ENCODE results near the gene BAIAP2.

Gene BAIAP2, protein sequence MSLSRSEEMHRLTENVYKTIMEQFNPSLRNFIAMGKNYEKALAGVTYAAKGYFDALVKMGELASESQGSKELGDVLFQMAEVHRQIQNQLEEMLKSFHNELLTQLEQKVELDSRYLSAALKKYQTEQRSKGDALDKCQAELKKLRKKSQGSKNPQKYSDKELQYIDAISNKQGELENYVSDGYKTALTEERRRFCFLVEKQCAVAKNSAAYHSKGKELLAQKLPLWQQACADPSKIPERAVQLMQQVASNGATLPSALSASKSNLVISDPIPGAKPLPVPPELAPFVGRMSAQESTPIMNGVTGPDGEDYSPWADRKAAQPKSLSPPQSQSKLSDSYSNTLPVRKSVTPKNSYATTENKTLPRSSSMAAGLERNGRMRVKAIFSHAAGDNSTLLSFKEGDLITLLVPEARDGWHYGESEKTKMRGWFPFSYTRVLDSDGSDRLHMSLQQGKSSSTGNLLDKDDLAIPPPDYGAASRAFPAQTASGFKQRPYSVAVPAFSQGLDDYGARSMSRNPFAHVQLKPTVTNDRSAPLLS

DNA sequence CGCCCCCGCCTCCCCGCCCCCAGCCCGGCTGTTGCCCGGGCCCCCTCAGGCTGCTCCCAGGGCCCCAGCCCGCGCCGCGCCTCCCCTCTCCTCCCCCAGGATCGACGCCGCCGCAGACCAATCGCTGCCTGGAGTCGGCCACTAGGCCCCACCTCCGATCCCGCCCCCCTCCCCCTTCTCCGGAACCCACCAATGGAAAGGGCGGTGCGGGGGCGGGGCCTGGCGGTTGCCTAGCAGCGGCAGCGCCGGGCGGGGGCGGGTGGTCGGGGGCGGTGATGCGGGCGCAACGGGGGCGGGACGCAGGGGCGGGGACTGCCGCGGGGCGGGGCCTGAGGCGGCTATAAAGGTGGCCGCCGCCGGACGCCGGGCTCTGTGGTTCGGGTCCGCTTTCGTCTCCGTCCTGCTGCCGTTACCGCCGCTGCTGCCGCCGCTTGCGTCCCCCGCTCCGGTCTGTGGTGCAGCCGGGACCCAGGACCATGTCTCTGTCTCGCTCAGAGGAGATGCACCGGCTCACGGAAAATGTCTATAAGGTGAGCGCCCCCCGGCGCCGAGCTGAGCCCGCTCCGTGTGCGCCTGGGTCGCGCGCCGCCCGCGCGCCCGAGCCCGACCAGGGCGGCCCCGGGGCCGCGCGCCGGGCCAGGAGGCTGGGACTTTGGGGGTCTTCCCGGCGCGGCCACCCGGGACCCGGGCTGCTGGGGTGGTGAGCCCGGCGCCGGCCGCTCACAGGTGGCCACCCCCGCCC lies at the start of gene BAIAP2:
Gene BAIAP2 (plus strand): TSS at position 373 of the 742 bp plus-strand sequence. CDS start 104 bp downstream, at position 477.
- DNase-seq, result peak; percentile 98 to 99 (median 99)

DNA sequence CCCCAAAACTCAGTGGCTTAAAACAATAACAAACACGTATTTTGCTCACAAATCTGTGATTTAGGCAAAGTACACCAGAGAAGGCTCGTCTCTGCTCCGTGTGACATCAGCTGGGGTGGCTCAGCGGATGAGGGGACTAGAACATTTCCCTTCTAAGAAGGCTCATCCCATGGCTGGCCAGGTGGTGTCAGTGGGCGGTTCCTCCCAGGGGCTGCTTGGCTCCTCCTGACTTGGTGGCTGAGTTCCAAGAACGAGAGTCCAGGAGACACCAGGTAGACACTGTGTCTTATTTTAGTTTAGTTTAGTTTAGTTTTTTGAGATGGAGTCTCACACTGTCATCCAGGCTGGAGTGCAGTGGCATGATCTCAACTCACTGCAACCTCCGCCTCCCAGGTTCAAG lies 48.9 kb upstream of the BAIAP2 start:
- no peak for DNase-seq

DNA sequence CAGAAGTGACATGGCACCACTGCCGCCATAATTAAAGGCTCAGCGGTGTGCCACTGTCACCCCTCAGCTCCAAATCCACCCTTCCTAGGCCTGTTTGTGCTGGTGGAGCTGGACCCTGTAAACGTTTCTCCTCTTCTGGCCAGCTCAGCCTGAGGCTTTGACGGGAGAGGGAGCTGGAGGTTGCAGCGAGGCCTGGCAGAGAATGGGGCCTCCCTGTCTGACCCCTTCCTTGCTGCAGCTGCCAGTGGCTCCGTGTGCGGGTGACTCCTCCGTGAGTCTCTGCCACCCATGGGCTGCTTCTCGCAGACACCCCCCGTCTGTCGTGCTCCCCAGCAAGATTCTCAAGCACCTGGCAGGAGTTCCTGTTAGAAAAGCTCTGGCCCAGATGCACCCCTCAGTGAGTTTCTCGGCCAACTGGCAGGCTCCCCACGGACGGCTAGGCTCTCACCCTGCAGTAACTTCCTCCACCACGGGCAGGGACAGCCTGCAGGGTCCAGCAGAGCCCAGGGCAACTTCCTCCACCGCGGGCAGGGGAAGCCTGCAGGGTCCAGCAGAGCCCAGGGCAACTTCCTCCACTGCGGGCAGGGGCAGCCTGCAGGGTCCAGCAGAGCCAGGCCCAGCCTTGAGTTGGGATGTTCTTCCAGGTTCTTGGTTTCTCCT lies 48.0 kb upstream of the BAIAP2 start:
- no peak for DNase-seq

DNA sequence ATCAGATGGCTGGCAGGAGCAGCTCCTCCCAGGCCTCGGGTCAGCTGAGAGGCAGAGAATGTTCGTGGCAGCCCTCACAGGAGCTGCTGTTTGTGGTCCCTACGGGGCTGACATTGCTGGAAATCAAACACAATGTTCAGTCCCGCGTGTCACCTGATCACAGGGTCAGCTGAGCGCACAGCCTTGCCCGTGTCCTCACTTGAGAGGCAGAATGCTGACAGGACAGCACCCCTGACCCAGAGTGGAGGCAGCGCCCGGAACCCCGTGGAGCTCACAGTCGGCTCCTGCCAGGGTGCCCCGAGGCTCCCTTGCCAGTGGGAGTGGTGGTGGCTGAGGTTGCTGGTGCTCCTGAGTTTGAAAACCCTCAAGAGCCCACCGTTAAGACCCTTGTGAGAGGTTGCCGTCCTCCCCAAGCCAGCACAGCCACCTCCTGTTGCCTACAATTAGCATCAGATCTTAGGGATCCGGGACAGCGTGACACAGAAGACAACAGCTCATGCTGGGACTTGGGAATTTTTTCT lies 47.0 kb upstream of the BAIAP2 start:
- DNase-seq, result no peak

DNA sequence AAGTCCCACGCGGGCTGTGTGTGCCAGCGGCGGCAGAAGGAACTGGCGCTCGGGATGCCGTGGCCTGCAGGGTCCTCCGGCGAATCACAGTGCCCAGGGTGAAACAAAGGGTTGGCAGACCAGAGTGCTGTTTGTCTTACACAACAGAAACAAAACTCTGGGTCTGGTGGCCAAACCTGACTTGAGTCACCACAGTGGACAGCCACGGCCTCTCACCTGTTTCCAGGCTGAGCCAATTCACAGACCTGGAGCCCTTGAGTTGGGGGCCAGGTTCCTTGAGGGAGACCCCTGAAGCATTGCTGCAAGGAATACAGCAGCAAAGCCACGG lies 45.4 kb upstream of the BAIAP2 start:
- DNase-seq, result no peak

DNA sequence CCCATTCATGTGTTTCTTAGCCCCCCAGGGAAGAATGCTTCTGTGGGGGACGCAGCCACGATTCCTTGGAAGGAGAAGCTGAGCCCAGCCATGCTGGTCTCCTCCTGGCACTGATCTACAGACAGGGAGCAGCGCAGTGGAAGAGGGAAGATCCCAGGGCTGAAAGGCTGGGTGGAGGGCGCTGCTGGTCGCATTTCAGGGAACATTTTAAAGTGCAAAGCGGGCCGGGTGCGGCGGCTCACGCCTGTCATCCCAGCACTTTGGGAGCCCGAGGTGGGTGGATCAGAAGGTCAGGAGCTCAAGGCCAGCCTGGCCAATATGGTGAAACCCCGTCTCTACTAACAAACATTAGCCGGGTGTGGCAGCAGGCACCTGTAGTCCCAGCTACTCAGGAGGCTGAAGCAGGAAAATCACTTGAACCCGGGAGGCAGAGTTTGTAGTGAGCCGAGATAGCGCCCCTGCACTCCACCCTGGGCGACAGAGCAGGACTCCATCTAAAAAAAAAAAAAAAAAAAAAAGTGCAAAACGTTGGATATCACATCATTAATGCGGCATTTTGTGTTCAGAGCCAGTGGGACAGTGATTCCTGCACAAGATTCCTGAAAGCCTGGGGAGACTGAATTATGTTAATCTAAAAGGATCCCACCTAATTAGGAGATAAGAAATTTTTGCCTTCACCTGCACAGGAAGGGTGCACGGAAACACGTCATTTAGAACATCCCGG lies 43.9 kb upstream of the BAIAP2 start:
- no peak for DNase-seq

DNA sequence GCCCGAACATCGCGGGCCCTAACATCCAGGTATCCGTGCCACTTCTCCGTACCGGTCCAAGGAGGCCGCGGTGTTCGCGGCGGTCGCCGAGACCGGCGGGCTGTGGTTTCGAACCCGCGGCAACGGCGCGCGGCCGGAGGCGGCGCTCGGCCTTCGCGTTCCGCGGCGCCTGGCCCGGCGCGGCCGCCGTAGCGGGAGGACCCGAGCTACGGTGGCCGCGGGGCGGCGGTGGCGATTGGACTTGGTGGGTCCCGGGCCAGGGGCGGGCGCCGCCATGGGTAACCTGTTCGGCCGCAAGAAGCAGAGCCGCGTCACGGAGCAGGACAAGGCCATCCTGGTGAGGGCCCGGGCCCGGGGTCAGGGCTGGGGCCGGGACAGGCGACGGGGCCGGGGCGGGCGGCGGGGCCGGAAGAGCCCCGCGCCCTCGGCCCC lies 43.3 kb upstream of the BAIAP2 start, which contains the start of gene CHMP6:
Gene CHMP6 (plus strand): TSS at position 197 of the 432 bp plus-strand sequence. CDS start 78 bp downstream, at position 275.
- DNase-seq, result peak; percentile 48 to 56 (median 51)

DNA sequence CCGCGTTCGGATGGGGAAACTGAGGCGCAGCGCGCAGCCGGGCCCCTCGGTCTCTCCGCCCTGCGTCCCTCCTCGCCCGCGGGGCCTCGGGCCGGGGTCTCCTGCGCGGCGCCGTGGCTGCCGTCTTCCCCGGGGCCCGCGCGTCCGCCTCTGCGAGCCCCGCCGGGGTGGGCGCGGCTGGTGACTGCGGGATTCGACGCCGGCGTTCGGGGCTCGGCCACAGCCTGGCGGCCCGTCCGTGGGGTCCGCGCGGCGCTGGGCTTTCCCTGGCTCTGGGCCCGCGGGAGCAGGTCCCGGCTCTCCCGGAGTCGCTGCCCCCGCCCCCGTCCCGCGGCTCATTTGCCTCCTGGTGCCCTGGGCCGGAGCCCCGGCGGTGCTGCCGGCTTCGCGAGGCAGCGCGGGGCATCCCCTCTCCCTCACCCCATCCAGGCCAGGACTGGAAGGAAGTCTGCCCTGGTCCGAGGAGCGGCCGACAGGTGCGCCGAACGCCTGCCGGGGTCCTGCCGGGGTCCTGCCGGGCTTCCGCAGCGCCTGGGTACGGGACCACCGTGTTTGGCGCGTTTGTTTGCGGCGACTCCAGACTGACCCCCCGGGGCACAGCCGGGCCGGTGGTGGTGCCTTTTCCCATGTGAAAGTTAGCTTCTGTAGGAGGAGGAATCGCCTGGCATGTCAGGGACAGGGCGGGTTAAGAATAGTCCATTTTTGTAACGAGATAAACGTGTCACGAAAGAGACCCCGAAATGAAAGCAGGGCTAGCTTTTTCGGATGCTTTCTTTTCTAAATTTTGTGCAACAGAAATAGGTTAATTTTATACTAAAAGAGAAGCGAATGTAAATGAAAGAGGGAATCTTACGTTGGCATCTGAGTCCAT lies 42.6 kb upstream of the BAIAP2 start:
- no peak for DNase-seq

DNA sequence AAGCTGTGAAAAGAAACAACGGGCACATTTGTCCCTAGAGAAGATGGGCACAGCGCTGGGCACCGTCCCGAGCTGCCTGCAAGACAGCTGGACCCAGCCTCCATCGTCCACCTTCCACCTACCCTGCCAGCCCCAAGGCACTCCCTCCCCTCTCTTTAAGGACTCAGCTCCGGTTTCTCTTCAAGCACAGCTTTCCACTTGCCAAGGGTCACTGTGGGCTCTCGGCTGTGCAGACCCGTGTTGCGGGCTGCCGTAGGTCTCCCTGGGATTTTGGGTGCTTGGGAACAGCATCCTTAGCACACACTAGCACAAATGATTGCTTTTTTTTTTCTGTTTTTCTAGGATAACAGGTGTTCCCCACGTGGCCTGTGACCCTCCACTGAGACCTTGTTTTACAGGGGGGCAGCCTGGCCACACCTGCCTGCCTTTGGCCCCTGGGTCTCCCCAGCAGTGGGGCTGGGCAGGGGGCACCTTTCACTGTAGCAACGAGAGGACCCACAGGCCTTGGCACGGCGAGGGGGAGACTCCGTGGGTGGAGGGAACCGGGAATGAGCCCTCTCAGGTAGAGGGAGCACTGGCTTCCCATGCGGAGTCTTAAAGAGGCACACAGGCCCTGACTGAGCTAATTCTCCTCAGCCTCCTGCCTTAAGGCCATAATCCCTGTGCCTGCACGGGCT lies 41.9 kb upstream of the BAIAP2 start:
- DNase-seq, result no peak

DNA sequence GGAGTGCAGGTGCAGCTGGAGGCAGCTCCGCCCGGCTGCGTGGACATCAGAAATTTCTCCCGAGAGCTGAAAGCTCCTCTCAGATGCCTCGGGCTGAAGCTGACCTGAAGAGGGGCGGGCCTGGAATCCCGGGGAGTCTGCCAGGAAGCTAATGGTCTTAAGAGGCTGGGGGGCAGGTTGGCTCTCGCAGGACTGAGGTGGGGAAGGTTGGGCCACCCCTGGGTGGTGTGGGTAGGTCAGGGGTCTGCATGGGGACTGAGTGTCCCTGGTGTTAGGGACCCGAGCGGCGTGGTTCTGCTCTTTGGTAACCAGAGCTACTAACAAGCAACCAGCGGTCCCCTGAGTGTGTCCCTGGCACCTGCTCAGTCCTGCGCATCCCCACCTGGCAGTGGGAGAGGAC lies 39.8 kb upstream of the BAIAP2 start:
- no peak for DNase-seq

DNA sequence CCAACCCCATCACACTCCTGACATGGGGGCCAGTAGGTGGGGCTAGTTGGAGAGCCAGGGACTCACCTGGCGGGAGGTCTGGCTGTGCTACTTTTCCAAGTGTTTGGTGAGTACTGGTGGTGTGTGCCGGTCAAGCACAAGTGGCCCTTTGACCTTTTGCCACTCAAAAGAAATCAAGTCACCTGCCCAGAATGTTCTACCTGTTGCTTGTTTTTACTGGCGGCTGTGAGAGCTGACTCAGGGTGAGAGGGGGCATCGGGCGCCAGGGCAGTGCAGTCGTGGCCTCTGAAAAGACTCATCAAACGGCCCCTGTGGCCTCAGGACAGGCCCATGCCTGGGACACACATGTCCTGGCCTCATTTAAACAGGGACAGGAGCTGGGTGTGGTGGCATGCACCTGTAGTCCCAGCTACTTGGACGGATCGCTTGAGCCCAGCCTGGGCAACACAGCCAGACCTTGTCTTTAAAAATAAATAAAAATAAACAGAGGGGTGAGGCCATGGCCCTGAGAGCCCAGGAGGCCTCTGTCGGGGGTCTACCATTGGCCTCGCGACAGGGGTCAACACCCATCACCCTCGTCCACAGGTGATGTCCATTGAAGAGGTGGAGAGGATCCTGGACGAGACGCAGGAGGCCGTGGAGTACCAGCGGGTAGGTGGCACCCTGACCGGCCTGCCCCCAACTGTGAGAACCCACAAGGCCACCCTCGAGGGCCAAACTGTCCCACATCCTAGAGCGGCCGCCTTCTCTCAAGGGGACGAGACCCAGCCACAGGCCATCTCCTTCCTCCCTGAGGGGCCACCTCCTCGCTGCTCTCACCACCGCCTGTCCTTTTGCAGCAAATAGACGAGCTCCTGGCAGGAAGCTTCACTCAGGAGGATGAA lies 38.3 kb upstream of the BAIAP2 start:
- no peak for DNase-seq

DNA sequence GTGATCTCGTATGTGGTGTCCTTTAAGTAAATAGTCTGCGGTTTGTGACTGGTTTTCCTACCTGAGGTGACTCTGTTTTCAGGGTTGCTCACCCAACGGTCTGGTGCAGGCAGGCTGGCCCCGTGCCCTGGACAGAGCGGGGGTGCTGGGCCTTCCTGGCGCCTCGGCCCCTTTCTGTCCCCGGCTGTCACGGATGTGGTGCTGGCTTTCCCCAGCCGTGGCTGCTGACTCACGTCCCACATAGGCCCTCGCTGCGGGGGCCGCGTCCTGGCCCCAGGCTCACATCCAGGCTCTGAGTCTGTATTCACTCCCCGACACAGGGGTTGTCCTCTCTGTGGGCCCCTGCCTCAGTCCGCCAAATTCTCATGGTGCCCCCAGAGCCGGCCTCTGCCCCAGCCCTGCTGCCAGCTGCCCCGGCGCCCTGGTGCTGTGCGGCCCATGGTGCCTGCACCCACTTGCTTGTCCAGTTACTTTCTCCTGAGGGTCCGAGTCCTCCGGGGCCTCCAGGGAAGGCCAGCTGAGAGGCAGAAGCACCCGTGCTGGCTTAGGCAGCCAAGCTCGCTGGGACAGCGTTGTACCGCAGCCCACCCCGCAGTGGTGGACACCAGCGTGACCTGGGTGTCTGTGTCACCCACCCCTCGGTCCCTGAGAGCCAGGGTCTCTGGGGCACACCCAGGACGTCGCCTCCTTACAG lies 37.4 kb upstream of the BAIAP2 start:
- DNase-seq, result no peak

DNA sequence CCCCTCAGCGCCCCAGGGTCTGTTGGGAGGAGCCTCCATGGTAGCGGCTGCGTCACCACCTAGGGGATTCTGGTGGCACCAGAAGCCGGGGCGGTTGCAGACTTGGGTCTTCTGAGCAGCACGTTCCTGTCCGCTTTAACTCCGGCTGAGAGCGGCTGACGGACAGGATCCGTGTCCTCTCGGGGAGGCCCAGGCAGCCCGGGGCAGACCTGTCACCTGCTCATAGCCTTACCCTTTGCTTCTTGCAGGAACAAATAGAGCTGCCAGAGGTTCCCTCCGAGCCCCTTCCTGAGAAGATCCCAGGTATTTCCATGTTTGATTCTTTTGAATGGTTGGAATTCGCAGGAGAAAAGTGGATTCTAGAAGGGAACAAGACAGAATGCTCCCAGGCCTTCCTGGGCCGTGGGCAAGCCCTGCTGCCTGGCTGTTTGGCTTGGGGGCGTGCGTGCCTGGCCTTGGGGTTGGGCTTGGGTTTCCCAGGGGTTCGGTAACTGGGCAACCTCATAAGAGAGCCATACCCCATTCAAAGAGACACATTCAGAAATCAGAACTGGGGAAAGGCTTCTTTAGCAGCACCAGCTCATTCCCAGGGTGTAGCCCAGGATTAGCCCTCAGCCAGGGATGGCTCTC lies 36.7 kb upstream of the BAIAP2 start:
- no peak for DNase-seq

DNA sequence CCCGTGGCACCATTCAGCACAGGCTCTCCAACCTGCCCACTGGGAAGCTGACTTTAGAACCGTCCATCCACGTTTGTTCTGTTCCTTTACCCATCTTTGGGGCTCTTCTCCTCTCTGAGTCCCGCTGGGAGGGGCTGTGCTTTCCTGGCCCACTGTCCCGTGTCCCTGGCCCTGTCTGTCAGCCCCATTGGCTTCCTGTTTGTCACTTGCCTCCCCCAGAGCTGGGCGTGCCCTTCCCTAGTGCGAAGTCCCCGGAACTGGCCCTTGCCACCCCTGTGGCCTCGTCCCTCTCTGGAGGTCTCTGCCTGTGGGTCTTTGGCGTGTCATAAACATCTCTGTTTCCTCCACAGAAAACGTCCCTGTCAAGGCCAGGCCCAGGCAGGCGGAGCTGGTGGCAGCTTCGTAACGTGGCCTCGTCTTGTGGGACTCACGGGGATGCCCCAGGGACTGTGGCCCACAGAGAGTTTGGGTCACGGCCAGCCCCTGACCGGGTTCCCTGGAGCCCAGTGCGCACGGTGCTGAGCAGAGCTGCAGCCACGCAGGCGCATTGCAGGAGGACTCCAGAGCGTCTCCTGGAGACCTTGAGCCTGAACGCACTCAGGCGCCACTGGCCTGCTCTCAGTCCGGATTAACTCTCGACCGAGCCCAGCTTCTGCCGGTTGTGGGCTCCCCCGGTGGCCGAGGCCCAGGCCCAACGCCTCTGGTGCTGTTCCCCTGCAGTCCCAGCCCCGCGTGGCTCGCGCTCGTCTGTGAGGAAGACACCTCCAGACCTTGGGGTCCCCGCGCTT lies 36.0 kb upstream of the BAIAP2 start:
- DNase-seq, result no peak

DNA sequence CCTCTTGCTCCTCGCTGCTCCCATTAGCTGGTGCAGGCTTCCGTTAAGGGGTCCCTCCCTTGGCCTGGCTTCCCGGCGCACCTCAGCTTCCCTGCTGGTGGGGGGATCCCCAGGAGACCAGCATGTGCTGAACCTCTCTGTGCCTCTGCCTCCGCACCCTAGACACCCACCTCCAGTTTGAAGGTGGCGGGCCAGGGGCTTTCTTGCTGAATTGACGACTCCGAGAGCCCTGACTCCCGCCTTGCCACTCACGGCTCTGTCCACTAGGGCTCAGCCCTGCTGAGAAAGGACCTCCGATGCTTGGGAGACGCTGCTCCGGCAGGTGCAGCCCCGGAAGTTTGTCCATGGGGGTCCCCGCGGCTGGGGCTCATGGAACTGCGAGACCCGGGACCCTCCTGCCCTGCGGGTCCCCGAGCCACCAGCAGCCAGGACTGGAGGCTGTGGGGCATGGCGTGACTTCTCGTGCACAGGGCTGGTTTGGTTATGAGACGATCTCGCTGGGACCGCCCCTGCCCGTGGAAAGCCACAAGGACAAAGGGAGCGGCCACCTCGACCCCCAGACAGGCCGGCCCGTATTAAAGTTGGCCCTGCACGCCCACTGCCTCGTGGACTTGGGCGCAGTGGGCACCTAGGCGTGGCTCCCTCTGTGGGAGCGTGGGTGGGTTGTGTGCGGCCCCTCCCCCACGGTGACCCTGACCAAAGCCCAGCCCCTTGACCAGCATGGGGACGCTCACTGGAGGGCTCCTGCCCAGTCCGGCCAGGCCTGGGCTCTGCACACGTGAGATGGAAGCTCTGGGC lies 35.2 kb upstream of the BAIAP2 start:
- DNase-seq, result no peak

DNA sequence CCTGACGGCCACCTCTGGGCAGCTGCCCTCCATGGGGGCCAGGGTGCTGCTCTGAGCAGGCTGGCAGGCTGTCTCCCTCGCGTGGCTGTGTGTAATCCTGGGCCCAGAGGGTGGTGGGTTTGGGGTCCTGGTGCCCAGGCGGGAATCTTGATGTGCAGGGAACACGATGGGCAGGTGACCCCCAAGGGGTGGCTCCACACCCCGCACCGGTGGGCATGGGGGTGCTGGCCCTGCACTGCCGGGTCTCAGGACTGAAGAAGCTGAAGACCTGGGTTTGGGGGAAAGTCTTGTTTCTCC lies 34.7 kb upstream of the BAIAP2 start:
- DNase-seq, result no peak
